NCI-H345 (cell line): ENCODE measurements around the gene TMEM87B.
"Not testable (repeated sequence)": the region's sequence is repeated elsewhere in the genome, so short reads cannot be mapped to it uniquely, and the experiment has no call there.

Source experiments
- DNase-seq: peaks from one replicate; lab custom pipeline; 2025; lab: John Stamatoyannopoulos, UW

The TMEM87B gene

GRCh38 chr2:112032689-112033465 lies 22.2 kb upstream of the TMEM87B start:
- DNase-seq, result no peak

GRCh38 chr2:112033600-112033999 lies 21.5 kb upstream of the TMEM87B start:
- no peak for DNase-seq

GRCh38 chr2:112034924-112035323 lies 20.1 kb upstream of the TMEM87B start:
- DNase-seq, result no peak

- no peak for DNase-seq
Observed at GRCh38 chr2:112035786-112036185, 19.3 kb upstream of the TMEM87B start.

GRCh38 chr2:112039556-112039955 lies 15.5 kb upstream of the TMEM87B start:
- not testable (repeated sequence) for DNase-seq

GRCh38 chr2:112040066-112040465 lies 15.0 kb upstream of the TMEM87B start:
- not testable (repeated sequence) for DNase-seq

- DNase-seq, result not testable (repeated sequence)
Observed at GRCh38 chr2:112041460-112041859, 13.6 kb upstream of the TMEM87B start.

- no peak for DNase-seq
Observed at GRCh38 chr2:112045446-112046014, 9.5 kb upstream of the TMEM87B start.

- no peak for DNase-seq
Observed at GRCh38 chr2:112046231-112046630, 8.8 kb upstream of the TMEM87B start.

GRCh38 chr2:112047537-112048235 lies 7.4 kb upstream of the TMEM87B start:
- DNase-seq, result no peak

- DNase-seq, result no peak
Observed at GRCh38 chr2:112048236-112048592, 6.9 kb upstream of the TMEM87B start.

GRCh38 chr2:112048887-112049286 lies 6.2 kb upstream of the TMEM87B start:
- DNase-seq, result peak; percentile 50

- DNase-seq, result no peak
Observed at GRCh38 chr2:112050316-112050715, 4.8 kb upstream of the TMEM87B start.

- peak; percentile 98 for DNase-seq
Observed at GRCh38 chr2:112053917-112054846, 887 bp upstream of the TMEM87B start.

- peak; percentile 63 for DNase-seq
Observed at GRCh38 chr2:112055730-112056625, 909 bp downstream of the TMEM87B start.

GRCh38 chr2:112056626-112056987 lies 1.5 kb downstream of the TMEM87B start:
- DNase-seq, result no peak

GRCh38 chr2:112059671-112060070 lies 4.6 kb downstream of the TMEM87B start:
- no peak for DNase-seq

- DNase-seq, result no peak
Observed at GRCh38 chr2:112061299-112061698, 6.2 kb downstream of the TMEM87B start.

- DNase-seq, result no peak
Observed at GRCh38 chr2:112061840-112062239, 6.8 kb downstream of the TMEM87B start.

- no peak for DNase-seq
Observed at GRCh38 chr2:112062894-112063293, 7.8 kb downstream of the TMEM87B start.

GRCh38 chr2:112065486-112065885 lies 10.4 kb downstream of the TMEM87B start:
- DNase-seq, result no peak
